ENCODE results near the gene KDM5B. TPM values are rescaled to one million over a fixed set of nuclear protein-coding genes. Genes with fewer than 3 reads are reported as not detected.

KDM5B gene
- total RNA-seq, 3 donors from 2014 or later, result 64.7 to 92.7 (median 68.1) TPM

DNA sequence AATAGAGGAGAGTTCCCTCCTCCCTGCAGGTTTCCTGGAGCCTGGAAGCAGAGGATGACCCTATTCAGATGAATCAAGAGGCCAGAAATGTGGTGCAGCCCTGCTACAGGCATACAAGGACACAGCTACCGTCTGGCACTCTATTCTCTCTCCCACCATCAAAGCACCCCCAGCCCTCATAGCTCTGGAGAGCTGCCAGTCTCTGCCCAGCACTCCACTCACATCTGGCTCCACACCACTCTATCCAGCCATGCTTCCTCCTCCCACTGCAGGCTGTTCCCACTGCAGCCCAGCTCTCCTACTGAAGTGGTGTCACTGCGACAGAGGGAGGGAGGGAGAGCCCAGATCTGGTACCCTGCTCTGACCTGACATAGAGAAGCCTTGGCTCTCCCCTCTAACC is 116.4 kb downstream of the KDM5B start:
- Histone ChIP-seq H3K4me1 (ENCODE audit: low read depth) (no peaks in the 10 kb centered on the region), H3K4me3 (no peak overlapping the region), H3K36me3 (ENCODE audit: low read depth) (no peaks in the 10 kb centered on the region), H3K9me3 (no peaks in the 10 kb centered on the region)
- no peak for TF ChIP-seq CTCF (IDR thresholded peaks at IDR 0.05)
- no peak for ATAC-seq
- intact Hi-C loops (cut with DNase I, micrococcal nuclease), result no loop called here
- no peak for DNase-seq

GRCh38 chr1:202689493-202690342 is 118.5 kb downstream of the KDM5B start:
- intact Hi-C loops (cut with DNase I, micrococcal nuclease), result no loop called here
- Histone ChIP-seq H3K9me3 (no peaks in the 10 kb centered on the region), H3K36me3 (ENCODE audit: low read depth) (no peaks in the 10 kb centered on the region), H3K4me3 (no peak overlapping the region), H3K4me1 (ENCODE audit: low read depth) (no peaks in the 10 kb centered on the region)
- DNase-seq (no peak), ATAC-seq (no peak)
- TF ChIP-seq CTCF (IDR thresholded peaks at IDR 0.05), result no peak

DNA sequence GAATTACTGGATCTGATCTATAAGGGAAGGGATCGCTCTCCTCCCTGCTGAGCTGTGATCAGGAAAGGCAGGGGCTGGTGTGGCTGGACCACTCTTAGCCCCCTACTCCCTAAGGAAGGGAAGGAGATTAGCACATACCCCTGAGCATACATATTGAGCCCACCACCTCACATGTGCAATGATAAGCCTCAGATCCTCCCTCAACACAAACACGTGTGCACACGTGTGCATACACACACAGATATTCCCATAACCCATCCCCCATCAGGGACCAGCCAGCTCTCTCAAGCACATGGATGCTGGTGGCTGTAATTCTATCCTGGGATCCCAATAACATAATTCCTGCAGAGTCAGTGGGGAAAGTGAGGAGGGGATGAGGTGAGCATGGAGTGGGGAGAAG is 119.1 kb downstream of the KDM5B start:
- no peak for ATAC-seq
- TF ChIP-seq CTCF (IDR thresholded peaks at IDR 0.05), result no peak
- no peaks in the 10 kb centered on the region for H3K9me3 ChIP-seq

DNA sequence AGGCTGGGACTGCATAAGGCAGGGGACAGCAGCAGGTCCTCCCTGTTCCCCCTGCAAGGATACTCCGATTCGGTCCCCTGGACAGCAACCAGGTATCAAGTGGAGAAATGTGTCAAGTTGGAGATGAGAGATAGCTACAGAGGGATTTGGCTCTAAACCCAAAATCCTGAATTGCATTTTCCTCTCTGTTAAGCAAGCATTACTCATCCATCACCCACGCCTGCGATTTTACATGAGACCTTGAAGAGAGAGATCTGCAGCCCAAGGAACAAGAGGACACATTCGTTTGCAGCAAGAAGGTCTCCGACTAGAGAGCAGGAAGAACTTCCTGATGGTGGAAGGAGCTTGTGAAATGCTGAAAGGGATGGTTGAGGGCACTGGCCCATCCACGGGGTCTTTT is 119.8 kb downstream of the KDM5B start:
- Histone ChIP-seq H3K9me3 (no peaks in the 10 kb centered on the region), H3K36me3 (ENCODE audit: low read depth) (no peaks in the 10 kb centered on the region), H3K4me1 (ENCODE audit: low read depth) (no peaks in the 10 kb centered on the region), H3K4me3 (no peak overlapping the region)
- DNase-seq (no peak), ATAC-seq (no peak)
- intact Hi-C loops (cut with DNase I, micrococcal nuclease), result no loop called here
- no peak for TF ChIP-seq CTCF (IDR thresholded peaks at IDR 0.05)

More for the DNA sequence above, 119.1 kb downstream of the KDM5B start:
- Histone ChIP-seq H3K36me3 (ENCODE audit: low read depth) (no peaks in the 10 kb centered on the region), H3K4me3 (no peak overlapping the region), H3K4me1 (ENCODE audit: low read depth) (no peaks in the 10 kb centered on the region)
- intact Hi-C loops (cut with DNase I, micrococcal nuclease), result no loop called here
- DNase-seq, result no peak

DNA sequence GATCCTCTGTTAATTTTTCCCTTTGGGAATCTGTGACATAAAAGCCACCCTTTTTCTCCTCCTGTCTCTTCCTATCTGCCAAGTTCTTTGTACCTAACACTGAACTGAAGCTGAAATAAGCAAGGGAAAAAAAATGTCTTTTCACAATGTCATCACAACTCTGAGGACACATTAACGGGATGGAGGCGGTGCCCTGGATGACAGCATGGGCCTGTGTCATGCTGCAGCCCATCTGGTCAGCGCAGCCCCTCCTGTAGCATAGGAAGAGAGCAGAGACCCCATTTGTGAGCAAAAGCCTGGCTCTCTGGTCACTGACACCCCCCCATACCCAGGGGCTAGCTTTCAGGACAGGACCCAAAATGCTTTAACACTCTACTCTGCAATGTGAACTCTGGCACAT is 120.4 kb downstream of the KDM5B start:
- DNase-seq (no peak), ATAC-seq (no peak)
- H3K9me3 ChIP-seq, result no peaks in the 10 kb centered on the region
- no peaks in the 10 kb centered on the region for H3K36me3 ChIP-seq (ENCODE audit: low read depth)
- intact Hi-C loops (cut with DNase I, micrococcal nuclease), result no loop called here
- no peaks in the 10 kb centered on the region for H3K4me1 ChIP-seq (ENCODE audit: low read depth)
- no peak overlapping the region for H3K4me3 ChIP-seq
- TF ChIP-seq CTCF (IDR thresholded peaks at IDR 0.05), result no peak
